OCI-M2 (cell line): Measurements from ENCODE around the gene DNLZ.
"Not testable (repeated sequence)": the region's sequence is repeated elsewhere in the genome, so short reads cannot be mapped to it uniquely, and the experiment has no call there.

ENCODE experiments used
- DNase-seq: peaks from one replicate; lab custom pipeline; 2025; ENCODE audit not compliant: unreplicated experiment; lab: John Stamatoyannopoulos, UW

The DNLZ gene

DNA sequence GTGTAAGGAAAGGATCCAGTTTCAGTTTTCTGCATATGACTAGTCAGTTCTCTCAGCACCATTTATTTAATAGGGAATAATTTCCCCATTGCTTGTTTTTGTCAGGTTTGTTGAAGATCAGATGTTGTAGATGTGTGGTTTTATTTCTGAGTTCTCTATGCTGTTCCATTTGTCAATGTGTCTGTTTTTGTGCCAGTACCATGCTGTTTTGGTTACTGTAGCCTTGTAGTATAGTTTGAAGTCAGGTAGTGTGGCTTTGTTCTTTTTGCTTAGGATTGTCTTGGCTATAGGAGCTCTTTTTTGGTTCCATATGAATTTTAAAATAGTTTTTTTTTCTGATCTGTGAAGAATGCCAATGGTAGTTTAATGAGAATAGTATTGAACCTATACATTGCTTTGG is 42.6 kb downstream of the DNLZ start:
- DNase-seq = not testable (repeated sequence)

DNA sequence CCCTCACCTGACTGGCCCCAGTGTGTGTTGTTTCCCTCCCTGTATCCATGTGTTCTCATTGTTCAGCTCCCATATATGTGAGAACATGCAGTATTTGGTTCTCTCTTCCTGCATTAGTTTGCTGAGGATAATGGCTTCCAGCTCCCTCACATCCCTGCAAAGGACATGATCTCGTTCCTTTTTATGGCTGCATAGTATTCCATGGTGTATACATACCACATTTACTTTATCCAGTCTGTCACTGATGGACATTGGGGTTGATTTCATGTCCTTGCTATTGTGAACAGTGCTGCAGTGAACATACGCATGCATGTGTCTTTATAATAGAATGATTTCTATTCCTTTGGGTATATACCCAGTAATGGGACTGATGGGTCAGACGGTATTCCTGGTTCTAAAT is 43.6 kb downstream of the DNLZ start:
- DNase-seq = not testable (repeated sequence)

DNA sequence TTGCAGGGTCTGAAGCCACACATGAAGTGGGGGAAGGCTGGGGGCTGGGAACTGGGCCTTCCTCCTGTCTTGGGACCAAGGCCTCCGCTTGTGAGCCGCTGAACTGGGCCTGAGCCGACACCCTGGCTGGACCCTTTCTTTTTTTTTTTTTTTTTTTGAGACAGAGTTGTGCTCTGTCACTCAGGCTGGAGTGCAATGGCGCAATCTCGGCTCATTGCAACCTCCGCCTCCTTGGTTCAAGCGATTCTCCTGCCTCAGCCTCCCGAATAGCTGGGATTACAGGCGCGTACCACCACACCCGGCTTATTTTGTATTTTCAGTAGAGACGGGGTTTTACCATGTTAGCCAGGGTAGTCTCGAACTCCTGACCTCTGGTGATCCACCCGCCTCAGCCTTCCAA is 44.3 kb downstream of the DNLZ start:
- not testable (repeated sequence) for DNase-seq

DNA sequence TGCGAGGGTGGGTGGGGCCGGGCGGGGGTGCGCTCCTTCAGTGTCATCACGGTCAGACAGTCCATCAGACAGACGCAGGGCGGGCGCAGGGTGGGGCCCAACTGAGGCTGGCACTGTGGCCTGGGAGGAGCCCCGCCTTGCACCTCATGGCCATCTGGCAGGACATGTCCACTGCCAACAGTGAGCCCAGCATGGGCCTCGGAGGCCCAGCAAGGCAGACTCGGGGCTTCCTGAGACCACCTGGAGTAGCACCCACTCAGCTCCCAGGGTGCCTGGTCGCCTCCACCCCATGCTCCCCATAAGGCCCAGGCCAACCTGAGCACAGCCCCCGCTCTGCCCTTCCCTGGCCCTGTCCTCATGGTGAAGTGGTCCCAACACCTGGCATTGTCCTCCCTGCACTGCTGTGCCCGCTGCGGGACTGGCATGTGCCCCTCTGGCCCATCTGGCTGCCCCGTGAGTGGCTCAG is 44.7 kb downstream of the DNLZ start:
- DNase-seq = no peak

DNA sequence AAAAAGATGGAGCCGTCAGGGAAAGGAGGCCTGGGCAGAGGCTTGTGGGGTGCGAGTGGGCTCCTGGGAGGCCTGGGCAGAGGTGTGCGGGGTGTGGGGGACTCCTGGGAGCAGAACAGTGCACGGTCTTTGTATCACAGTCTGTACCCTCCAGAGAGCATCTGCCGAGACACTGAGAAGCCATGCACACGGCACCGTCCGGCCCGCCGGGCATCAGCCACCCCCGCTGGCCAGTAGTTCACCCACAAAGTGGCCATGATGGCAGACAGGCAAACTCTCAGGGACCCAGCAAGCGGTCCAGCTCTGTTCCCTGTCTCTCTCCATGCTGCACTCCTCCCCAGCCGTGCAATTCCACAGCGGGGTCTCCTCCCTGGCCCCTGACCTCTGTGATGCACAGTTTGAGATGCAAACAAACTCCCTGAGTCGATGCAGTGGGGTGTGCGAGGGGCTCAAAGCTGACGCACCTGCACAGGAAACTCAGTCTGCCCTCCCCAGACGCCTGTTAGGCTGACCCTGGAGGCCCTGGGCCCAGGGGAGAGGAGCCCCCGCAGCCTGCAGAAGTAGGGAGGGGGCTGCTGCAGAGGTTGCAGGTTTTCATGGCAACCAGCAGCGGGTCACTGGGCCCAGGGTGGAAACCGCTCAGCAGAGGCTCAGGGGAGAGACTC is 45.3 kb downstream of the DNLZ start:
- DNase-seq = no peak

DNA sequence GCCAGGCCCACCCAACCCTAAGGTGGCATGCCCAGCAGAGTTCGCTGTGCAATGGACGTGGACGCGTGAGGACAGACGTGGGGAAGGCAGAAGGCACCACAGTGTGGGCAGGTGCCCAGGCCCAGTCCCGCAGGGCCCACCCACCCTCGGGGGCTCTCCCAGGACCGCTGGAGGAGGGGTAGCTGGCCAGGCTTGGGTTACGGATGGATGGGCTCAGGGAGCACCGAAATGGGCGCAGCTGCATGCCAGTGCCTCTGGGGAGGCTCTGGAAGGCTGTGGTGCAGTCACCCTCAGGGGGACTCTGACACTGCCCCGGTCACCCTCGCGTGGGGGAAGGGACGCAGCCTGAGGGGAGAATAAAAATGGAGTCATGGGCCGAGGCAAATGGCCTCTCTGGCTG is 45.8 kb downstream of the DNLZ start:
- no peak for DNase-seq

DNA sequence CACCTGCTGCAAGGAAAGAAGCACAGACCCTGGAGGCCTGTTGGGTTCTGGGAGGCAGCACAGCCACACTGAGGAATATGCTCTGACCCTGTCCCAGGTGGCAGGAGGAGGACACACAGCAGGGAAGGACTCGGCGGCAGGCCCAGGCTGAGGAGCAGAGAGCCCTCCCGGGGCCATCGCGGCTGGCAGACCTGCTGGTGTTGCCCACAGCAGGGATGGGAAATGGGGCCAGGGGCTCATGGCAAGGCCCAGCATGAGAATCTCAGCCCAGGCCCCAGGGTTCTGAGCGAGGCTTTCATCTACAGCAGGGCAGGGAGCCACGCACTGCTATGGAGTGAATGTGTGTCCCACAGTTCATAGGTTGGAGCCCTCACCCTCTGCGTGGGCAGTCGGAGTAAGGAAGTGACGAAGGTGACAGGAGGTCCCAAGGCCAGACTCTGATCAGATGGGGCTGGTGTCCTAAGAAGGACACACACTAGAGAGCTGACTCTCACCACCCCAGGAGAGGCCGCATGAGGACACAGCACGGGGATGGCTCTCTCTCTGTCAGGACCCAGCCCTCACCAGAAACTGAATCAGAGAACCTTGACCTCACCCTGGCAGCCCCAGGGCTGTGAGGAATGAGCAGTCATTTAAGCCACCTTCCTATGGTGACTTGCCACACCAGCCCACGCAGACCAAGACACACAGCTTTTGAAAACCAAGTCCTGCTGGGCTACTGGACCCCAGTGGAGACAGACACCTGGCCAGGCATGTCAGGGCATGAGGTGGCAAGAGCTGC is 46.5 kb downstream of the DNLZ start:
- no peak for DNase-seq

DNA sequence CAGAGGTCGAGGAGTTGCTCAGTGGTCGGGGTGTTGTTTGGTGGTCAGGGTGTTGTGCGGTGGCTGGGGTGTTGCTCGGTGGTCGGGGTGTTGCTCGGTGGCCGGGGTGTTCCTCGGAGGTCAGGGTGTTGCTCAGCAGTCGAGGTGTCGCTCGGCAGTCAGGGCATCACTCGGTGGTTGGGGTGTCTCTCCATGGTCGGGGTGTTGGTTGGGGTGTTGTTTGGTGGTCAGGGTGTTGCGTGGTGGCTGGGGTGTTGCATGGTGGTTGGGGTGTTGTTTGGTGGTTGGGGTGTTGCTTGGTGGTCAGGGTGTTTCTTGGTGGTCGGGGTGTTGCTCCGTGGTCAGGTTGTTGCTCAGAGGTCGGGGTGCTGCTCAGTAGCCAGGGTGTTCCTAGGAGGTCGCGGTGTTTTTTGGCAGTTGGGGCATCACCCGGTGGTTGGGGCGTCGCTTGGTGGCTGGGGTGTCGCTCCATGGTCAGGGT is 47.2 kb downstream of the DNLZ start:
- DNase-seq = no peak

DNA sequence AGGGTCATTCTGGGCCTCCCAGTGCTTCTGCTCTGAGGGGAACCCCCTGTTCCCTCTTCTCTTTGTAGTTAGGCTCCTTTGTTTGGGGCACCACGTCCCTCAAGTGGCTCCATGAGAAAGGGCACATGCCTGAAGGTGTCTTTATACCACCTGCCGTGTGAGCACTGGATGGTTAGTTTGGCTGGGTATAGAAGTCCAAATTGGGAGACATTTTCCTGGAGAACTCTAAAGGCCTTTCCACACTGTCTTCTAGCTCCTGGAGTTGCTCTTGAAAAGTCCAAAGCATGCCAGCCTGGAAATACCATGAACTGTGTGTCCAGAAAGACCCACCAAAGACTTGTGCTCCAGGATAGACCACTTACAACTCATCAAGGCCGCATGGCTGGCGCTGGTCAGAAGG is 48.6 kb downstream of the DNLZ start:
- no peak for DNase-seq

DNA sequence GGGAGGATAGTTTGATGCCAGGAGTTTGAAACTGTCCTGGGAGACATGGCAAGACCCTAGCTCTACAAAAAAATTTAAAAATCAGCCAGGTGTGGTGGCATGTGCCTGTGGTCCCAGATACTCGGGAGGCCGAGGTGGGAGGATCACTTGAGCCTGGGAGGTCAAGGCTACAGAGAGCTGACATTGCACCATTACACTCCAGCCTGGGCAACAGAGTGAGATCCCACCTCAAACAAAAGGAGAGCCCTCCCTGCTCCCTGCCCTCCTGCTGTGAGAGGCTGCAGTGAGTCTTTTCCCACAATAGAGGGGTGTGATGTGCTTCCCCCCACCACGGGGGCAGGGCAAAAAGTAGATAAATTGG is 49.5 kb downstream of the DNLZ start:
- DNase-seq = no peak

DNA sequence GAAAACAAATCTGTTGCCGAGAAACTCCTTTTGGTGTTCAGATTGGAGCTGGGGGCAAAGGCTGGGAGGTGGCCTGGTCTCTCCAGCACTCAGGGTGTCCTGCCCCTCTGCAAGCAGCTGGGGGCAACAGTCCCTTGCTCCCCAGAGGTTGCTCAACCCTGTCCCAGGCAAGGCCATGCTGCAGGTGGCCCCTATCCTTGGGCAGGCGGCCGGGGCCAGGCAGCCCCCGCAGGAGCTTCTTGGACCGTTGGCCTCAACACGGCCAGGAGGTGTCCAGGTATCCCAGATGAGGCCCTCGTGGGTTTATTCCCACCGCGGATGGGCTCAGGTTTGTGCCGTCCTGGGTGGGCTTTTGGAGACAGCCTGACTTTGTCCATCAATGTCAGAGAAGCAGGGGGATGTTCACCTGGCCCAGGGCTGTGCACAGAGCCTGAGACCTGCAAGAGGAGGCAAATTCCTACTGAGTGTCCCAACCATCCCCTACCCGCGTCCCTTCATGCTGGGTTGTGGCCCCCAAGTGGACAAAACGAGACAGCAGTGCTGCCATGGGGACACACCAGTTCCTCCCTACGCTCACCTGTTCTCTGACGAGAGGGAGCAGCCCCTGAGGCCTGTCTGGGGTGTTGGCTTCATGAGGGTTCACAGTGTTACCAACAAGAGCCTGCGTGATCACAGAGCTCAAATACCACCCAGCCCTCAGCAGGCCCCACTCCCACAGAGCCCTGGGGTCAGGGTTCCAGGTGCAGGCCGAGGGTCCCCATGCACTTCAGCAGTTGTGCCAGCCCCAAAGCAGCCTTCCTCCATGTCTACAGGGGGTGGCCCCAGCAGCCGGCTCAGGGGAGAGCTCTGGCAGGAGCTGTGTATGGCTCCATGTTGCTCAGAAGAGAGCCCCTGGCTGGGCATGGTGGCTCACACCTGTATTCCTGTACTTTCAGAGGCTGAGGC is 50.2 kb downstream of the DNLZ start:
- DNase-seq = no peak

DNA sequence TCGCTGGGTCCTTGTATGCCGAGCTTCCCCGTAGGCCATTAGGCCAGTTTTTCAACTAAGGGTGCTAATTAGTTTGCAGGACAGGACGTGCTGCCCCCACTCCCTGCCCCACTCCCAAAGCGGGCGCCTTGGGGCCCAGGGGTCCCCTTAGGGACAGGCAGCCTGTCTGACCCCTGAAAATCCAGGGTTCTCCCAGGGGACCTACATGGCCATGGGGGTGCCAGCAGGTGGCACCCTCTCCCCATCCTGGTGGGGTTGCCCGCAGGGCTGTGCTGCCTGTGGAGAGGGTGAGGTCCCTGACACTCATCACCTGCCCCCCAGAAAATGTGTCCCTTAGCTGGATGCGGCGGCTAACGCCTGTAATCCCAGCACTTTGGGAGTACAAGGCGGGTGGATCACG is 51.1 kb downstream of the DNLZ start:
- no peak for DNase-seq

DNA sequence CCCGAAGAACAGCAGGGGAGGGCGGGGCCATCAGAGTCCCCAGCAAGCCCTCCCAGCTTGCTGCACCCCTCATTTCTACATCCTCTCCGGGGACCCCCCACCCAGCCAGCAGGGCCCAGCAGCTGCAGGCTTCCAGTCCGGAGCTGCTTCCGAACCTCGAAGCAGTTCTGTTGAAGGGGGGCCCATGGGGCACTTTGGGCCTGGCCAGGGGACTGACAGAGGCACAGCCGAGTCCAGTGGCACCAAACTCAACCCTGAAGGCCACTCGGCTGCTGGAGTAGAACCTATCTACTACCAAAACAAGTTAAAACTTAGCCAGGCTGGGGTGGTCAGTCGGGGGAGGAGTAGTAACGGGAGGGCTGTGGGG is 51.6 kb downstream of the DNLZ start:
- DNase-seq = no peak

DNA sequence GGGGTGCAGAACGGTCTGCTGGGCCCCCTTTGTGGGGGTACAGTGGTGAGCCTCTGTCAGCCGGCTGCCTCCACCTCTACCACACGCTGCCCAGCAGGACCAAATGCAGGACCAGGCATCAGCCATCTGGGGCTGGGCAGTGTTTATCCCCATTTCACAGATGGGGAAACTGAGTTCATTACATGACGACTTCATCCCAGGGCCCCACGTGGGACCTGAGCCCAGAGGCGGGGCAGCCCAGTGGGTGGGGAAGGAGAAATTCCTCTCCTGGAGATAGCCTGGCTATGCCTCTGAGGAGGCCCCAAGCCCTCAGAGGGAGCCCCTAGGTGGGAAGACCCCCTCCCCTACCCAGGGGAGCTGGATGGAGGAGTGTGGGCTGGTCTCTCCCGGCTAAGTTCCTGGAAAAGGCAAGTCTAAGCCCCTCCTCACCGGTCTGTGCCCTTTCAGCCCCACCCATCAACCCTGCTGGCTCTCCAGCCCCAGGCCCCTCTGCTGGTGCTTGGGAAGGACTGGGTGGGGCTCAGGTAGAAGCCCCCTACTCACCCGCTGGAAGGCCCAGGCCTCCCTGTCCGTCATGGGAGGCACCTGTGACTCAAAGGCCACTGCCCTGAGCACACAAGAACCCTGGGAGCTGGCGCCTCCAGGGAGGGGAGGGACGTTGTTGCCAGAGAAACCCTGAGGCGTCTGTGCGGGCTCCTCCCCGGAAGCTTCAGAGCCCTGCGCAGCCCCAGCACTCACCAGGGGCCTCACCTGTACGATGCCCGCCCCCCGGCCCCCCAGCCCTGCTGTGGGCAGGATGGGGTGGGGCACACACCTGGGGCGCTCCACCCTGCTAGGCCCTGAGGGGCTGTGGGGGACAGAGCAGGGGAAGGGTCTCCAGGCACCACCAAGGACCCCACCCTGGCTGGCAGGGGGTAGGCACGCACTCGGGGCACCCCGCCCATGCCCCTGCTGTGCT is 52.2 kb downstream of the DNLZ start:
- no peak for DNase-seq

DNA sequence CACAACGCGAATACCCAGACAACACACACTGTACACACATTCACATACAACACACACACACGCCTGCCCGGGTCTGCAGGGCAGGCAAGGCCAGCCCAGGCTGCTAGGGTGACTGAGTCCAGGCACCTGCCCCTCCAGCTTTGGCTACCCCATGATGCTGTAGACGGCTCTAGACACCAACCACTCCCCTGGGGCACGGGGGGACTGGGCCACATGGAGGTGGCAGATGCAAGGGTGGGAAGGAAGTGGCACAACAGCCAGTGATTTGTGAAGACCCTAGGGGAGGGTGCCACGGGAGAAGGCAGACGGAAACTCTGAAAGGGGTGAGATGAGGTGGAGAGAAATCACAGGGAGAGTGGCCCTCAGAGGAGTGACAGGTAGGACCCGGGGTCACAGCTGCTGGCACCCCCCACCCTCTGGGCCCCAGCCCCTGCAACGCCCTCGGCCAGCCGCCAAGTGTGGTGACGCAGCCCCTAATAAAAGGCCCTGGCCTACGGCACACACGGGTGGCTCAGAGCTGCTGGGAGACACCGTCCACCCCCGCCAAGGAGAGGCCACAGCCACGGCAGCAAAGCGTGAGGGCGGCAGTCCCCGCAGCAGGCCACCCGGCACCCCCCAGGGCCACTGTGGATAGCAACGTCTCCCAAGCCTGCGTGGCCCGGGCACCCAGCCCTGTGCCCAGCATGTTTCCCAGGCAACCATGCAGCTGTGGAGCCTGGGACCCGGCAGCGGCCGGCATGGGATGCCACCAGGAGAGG is 53.1 kb downstream of the DNLZ start:
- DNase-seq = no peak

DNA sequence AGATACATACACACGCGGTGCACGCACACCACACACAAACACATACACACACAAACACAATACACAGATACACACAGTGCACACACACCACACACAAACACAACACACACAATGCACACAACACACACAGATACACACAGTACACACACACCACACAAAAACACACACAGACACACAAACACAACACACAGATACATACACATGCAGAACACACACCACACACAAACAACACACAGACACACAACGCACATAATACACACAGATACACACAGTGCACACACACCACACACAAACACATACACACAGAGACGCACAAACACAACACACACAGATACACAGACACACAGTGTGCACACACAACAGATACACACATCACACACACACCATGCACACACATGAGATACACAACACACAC is 53.7 kb downstream of the DNLZ start:
- DNase-seq = no peak
